Breast epithelium (tissue), 4 donors: ENCODE data around the gene XYLT1. TPM values are rescaled to one million over a fixed set of nuclear protein-coding genes. Genes with fewer than 3 reads are reported as not detected.

ENCODE experiments used
- DNase-seq, 2 donors: peaks; one replicate each; pipeline ENCODE4 v3.0.0-alpha.2; 2019; ENCODE audit warnings: low spot score in 2 of 2
- H3K27ac ChIP-seq, 2 donors: fragments of 200-600 bp; sonication (generic) in 1 of 2; one replicate each; pipeline ENCODE4 v1.5.1; 2016 to 2019; ENCODE audit warnings: mild to moderate bottlenecking in 1 of 2
- H3K27me3 ChIP-seq, 2 donors: fragments of 200-600 bp; sonication (generic) in 1 of 2; one replicate each; pipeline versions ENCODE4 v1.5.1 to v1.6.0; 2017 to 2019; ENCODE audit warnings: control low read depth in 1 of 2, mild to moderate bottlenecking in 1 of 2
- H3K36me3 ChIP-seq: fragments of 200-600 bp; one replicate; pipeline ENCODE4 v1.5.1; 2019
- H3K4me1 ChIP-seq, 2 donors: fragments of 200-600 bp; sonication (generic); one replicate each; pipeline ENCODE4 v1.5.1; 2016 to 2019; ENCODE audit warnings: control low read depth in 1 of 2
- H3K4me3 ChIP-seq, 3 donors: fragments of 200-600 bp; sonication (generic); 1 replicate in 2 of 3; 2 replicates in 1 of 3; pipeline ENCODE4 v1.5.1; 2016 to 2019; ENCODE audit warnings: mild to moderate bottlenecking in 3 of 3, moderate library complexity in 2 of 3
- H3K9me3 ChIP-seq, 2 donors: fragments of 200-600 bp; sonication (generic) in 1 of 2; one replicate each; pipeline ENCODE4 v1.5.1; 2016 to 2019; ENCODE audit warnings: control low read depth in 1 of 2
- POLR2A ChIP-seq: fragments of 450-650 bp; IDR thresholded peaks from one replicate; pipeline ENCODE4 v1.6.1; 2016; ENCODE audit warnings: antibody characterized with exemption, mild to moderate bottlenecking, moderate library complexity
- POLR2AphosphoS5 ChIP-seq, 3 donors: sonication (generic); formaldehyde crosslinking; IDR thresholded peaks; one replicate each; pipeline ENCODE4 v1.6.1; 2017; ENCODE audit warnings: antibody characterized with exemption in 3 of 3
- intact Hi-C: fragments of 100-400 bp; cut with DNase I; formaldehyde crosslinking; loops from one replicate; pipeline ENCODE4 v1.15.1; 2023; ENCODE audit warnings: low total_unique reads
- total RNA-seq, 3 donors: library from RNA; depleted of rRNA; stranded (reverse); fragments of >200 nt; gene quantifications; one replicate each; pipeline ENCODE4 v1.1.0, GENCODE V29; 2016
- TF ChIP-seq, protein P1 (sequence below), 3 donors: fragments of 450-650 bp; IDR thresholded peaks; one replicate each; pipeline ENCODE4 v1.5.1; 2016 to 2017; ENCODE audit warnings: antibody characterized with exemption in 3 of 3, mild to moderate bottlenecking in 3 of 3, moderate library complexity in 3 of 3

Gene XYLT1
- total RNA-seq, 3 donors from 2014 or later, result 11.9 to 32.8 (median 13.8) TPM

- TF ChIP-seq, protein P1, sequence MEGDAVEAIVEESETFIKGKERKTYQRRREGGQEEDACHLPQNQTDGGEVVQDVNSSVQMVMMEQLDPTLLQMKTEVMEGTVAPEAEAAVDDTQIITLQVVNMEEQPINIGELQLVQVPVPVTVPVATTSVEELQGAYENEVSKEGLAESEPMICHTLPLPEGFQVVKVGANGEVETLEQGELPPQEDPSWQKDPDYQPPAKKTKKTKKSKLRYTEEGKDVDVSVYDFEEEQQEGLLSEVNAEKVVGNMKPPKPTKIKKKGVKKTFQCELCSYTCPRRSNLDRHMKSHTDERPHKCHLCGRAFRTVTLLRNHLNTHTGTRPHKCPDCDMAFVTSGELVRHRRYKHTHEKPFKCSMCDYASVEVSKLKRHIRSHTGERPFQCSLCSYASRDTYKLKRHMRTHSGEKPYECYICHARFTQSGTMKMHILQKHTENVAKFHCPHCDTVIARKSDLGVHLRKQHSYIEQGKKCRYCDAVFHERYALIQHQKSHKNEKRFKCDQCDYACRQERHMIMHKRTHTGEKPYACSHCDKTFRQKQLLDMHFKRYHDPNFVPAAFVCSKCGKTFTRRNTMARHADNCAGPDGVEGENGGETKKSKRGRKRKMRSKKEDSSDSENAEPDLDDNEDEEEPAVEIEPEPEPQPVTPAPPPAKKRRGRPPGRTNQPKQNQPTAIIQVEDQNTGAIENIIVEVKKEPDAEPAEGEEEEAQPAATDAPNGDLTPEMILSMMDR (IDR thresholded peaks at IDR 0.05), result no peak
- TF ChIP-seq POLR2A, result no peak
- TF ChIP-seq POLR2AphosphoS5 (IDR thresholded peaks at IDR 0.05), result no peak
Observed at GRCh38 chr16:17204644-17205043, 266.1 kb downstream of the XYLT1 start.

DNA sequence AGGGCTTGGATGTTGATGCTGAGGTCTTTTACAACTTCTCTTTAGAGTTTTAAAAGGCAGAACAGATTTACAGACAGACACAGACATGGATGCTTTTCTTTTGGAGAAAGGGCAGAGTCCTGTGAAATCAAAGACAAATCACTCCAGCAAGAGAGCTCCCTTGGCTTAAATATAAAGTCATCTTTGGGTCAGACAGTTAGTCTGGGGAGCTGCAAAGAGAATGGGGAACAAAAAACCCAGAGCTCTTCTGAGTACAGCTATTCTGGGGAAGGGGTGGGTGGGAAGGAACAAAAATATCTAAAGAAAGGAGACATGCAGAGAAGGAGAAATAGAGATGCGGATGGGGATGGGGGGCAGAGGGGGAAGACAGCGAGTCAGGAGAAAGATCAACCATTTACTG lies 266.6 kb downstream of the XYLT1 start:
- H3K27ac ChIP-seq, result no peak overlapping the region
- TF ChIP-seq, protein P1 (IDR thresholded peaks at IDR 0.05), result no peak
- TF ChIP-seq POLR2AphosphoS5 (IDR thresholded peaks at IDR 0.05) (no peak), POLR2A (no peak)
- no peak for DNase-seq

More at GRCh38 chr16:17204644-17205043, 266.1 kb downstream of the XYLT1 start:
- H3K27ac ChIP-seq, result no peak overlapping the region
- no peaks in the 10 kb centered on the region for H3K36me3 ChIP-seq
- no peaks in the 10 kb centered on the region for H3K9me3 ChIP-seq
- no peak overlapping the region for H3K4me3 ChIP-seq
- intact Hi-C loops, result no loop called here
- H3K27me3 ChIP-seq, result no peaks in the 10 kb centered on the region
- DNase-seq, result no peak
- H3K4me1 ChIP-seq, result peaks cover 0 to 6% of the 10 kb centered on the region in 2 donors

GRCh38 chr16:17203424-17203823 lies 267.3 kb downstream of the XYLT1 start:
- Histone ChIP-seq H3K36me3 (no peaks in the 10 kb centered on the region), H3K4me3 (no peak overlapping the region), H3K9me3 (no peaks in the 10 kb centered on the region), H3K27ac (no peak overlapping the region), H3K4me1 (peaks cover 0 to 6% of the 10 kb centered on the region in 2 donors), H3K27me3 (no peaks in the 10 kb centered on the region)
- no peak for TF ChIP-seq POLR2A
- no peak for TF ChIP-seq POLR2AphosphoS5 (IDR thresholded peaks at IDR 0.05)
- TF ChIP-seq, protein P1 (IDR thresholded peaks at IDR 0.05), result no peak
- intact Hi-C loops, result no loop called here
- DNase-seq, result no peak

More for the DNA sequence above, 266.6 kb downstream of the XYLT1 start:
- H3K9me3 ChIP-seq, result no peaks in the 10 kb centered on the region
- no peak overlapping the region for H3K4me3 ChIP-seq
- peaks cover 0 to 6% of the 10 kb centered on the region in 2 donors for H3K4me1 ChIP-seq
- no peaks in the 10 kb centered on the region for H3K27me3 ChIP-seq
- no peaks in the 10 kb centered on the region for H3K36me3 ChIP-seq
- intact Hi-C loops, result no loop called here

DNA sequence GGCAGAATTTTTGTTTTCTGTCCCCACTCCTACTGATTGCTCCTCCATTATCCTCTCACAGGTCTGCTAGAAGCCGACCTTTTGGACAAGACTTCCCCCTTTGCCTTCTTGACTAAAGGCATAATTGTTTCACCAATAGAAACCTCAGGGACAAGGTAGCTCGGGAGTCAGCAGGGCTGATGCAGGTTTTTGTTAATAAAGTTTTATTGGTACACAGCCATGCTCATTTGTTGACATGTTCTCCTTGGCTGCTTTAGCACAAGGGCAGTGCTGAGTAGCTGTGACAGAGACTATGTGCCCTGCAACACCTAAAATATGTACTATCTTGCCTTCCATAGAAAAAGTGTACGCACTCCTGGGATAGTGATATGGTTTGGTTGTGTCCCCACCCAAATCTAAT lies 271.6 kb downstream of the XYLT1 start:
- DNase-seq, result no peak
- intact Hi-C loops, result loop anchor here (10.0 kb wide), 1 partner anchor 276 kb away; the partner anchor contains the start of gene XYLT1
- Histone ChIP-seq H3K27ac (no peak overlapping the region), H3K9me3 (no peaks in the 10 kb centered on the region), H3K4me1 (no peaks in the 10 kb centered on the region), H3K4me3 (no peak overlapping the region), H3K36me3 (no peaks in the 10 kb centered on the region), H3K27me3 (no peaks in the 10 kb centered on the region)
- TF ChIP-seq POLR2AphosphoS5 (IDR thresholded peaks at IDR 0.05), result no peak
- TF ChIP-seq POLR2A, result no peak
- TF ChIP-seq, protein P1 (IDR thresholded peaks at IDR 0.05), result no peak

DNA sequence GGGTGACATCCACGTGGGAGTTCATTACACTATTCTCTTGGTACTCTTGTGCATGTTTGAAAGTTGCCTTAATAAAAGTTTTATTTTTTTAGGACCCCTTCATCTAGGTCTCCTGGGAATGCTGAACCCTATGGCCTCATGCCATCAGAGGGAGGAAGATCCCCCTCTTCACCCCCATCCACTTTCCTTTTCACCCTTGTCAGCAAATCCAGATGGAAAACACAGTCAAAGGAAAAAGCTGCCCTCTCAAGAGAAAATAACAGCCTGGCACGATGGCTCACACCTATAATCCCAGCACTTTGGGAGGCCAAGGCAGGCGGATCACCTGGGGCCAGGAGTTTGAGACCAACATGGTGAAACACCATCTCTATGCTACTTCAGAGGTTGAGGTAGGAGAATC lies 274.2 kb downstream of the XYLT1 start:
- intact Hi-C loops, result loop anchor here (10.0 kb wide), 1 partner anchor 278 kb away; the partner anchor contains the start of gene XYLT1
- H3K4me1 ChIP-seq, result no peaks in the 10 kb centered on the region
- H3K4me3 ChIP-seq, result no peak overlapping the region
- TF ChIP-seq POLR2AphosphoS5 (IDR thresholded peaks at IDR 0.05) (no peak), POLR2A (no peak)
- TF ChIP-seq, protein P1 (IDR thresholded peaks at IDR 0.05), result no peak
- H3K9me3 ChIP-seq, result no peaks in the 10 kb centered on the region
- H3K36me3 ChIP-seq, result no peaks in the 10 kb centered on the region
- H3K27me3 ChIP-seq, result no peaks in the 10 kb centered on the region
- no peak overlapping the region for H3K27ac ChIP-seq
- DNase-seq, result no peak
